ENCODE results near the gene CEBPG. TPM values are rescaled to one million over a fixed set of nuclear protein-coding genes. Genes with fewer than 3 reads are reported as not detected.

The CEBPG gene
- polyA plus RNA-seq, 1 donor from 2014 or later, result 67.5 TPM

DNA sequence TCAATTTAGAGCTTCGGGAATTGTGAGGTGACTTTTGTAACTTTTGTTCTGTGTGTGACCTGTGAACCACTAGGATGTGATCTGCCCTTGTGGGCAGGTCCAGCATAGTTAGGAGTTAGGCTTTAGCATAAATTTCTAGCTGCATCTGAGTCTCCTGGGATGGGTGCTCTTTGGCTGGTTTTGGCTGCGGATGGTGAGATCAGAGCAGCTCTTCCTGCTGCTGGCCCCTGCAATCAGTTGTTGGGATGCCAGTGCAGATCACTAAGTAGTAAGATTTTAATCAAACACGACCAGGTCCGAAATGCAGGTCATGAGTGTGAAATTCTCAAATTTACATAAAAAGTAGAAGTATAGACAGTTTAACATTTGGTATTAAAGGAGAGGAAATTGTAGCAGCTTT lies 8.5 kb downstream of the CEBPG start:
- H3K36me3 ChIP-seq (ENCODE audit: insufficient read depth, low read length), result peaks cover 6% of the 10 kb centered on the region
- no peaks in the 10 kb centered on the region for H3F3A ChIP-seq (ENCODE audit: insufficient read depth, low read length, poor library complexity, severe bottlenecking)
- no peak overlapping the region for H2AFZ ChIP-seq (ENCODE audit: low read depth, low read length)
- no peaks in the 10 kb centered on the region for H3K9me2 ChIP-seq (ENCODE audit: insufficient read depth, low read length)
- no peak overlapping the region for H3K9ac ChIP-seq (ENCODE audit: low read length)
- TF ChIP-seq, protein P1, sequence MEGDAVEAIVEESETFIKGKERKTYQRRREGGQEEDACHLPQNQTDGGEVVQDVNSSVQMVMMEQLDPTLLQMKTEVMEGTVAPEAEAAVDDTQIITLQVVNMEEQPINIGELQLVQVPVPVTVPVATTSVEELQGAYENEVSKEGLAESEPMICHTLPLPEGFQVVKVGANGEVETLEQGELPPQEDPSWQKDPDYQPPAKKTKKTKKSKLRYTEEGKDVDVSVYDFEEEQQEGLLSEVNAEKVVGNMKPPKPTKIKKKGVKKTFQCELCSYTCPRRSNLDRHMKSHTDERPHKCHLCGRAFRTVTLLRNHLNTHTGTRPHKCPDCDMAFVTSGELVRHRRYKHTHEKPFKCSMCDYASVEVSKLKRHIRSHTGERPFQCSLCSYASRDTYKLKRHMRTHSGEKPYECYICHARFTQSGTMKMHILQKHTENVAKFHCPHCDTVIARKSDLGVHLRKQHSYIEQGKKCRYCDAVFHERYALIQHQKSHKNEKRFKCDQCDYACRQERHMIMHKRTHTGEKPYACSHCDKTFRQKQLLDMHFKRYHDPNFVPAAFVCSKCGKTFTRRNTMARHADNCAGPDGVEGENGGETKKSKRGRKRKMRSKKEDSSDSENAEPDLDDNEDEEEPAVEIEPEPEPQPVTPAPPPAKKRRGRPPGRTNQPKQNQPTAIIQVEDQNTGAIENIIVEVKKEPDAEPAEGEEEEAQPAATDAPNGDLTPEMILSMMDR (IDR thresholded peaks at IDR 0.05; ENCODE audit: poor library complexity, severe bottlenecking), result no peak
- TF ChIP-seq EZH2 (IDR thresholded peaks at IDR 0.05; ENCODE audit: borderline replicate concordance, insufficient read depth, low read length, poor library complexity, severe bottlenecking) (no peak), TAF1 (IDR thresholded peaks at IDR 0.05; ENCODE audit: low read depth) (no peak), POLR2AphosphoS5 (IDR thresholded peaks at IDR 0.05) (no peak), MXI1 (conservative IDR thresholded peaks at IDR 0.05; ENCODE audit: poor library complexity, severe bottlenecking) (no peak), EP300 (conservative IDR thresholded peaks at IDR 0.05; ENCODE audit: poor library complexity, severe bottlenecking) (no peak), RAD21 (conservative IDR thresholded peaks at IDR 0.05) (no peak), SMC3 (conservative IDR thresholded peaks at IDR 0.05; ENCODE audit: poor library complexity) (no peak)
- TF ChIP-seq, protein P2, sequence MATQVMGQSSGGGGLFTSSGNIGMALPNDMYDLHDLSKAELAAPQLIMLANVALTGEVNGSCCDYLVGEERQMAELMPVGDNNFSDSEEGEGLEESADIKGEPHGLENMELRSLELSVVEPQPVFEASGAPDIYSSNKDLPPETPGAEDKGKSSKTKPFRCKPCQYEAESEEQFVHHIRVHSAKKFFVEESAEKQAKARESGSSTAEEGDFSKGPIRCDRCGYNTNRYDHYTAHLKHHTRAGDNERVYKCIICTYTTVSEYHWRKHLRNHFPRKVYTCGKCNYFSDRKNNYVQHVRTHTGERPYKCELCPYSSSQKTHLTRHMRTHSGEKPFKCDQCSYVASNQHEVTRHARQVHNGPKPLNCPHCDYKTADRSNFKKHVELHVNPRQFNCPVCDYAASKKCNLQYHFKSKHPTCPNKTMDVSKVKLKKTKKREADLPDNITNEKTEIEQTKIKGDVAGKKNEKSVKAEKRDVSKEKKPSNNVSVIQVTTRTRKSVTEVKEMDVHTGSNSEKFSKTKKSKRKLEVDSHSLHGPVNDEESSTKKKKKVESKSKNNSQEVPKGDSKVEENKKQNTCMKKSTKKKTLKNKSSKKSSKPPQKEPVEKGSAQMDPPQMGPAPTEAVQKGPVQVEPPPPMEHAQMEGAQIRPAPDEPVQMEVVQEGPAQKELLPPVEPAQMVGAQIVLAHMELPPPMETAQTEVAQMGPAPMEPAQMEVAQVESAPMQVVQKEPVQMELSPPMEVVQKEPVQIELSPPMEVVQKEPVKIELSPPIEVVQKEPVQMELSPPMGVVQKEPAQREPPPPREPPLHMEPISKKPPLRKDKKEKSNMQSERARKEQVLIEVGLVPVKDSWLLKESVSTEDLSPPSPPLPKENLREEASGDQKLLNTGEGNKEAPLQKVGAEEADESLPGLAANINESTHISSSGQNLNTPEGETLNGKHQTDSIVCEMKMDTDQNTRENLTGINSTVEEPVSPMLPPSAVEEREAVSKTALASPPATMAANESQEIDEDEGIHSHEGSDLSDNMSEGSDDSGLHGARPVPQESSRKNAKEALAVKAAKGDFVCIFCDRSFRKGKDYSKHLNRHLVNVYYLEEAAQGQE (IDR thresholded peaks at IDR 0.05; ENCODE audit: borderline replicate concordance), result no peak
- H4K20me1 ChIP-seq (ENCODE audit: insufficient read depth), result peaks cover 4% of the 10 kb centered on the region
- H3K4me2 ChIP-seq (ENCODE audit: low read length), result no peak overlapping the region
- no peaks in the 10 kb centered on the region for H3K9me3 ChIP-seq (ENCODE audit: low read length)
- peaks cover 57% of the 10 kb centered on the region for H3K79me2 ChIP-seq (replicated peaks; ENCODE audit: insufficient read depth, low read length)
- H3K4me3 ChIP-seq (ENCODE audit: low read length), result no peak overlapping the region
- H3K27ac ChIP-seq (ENCODE audit: low read length), result no peak overlapping the region
- H3K27me3 ChIP-seq (ENCODE audit: insufficient read depth, low read depth, low read length), result no peaks in the 10 kb centered on the region

DNA sequence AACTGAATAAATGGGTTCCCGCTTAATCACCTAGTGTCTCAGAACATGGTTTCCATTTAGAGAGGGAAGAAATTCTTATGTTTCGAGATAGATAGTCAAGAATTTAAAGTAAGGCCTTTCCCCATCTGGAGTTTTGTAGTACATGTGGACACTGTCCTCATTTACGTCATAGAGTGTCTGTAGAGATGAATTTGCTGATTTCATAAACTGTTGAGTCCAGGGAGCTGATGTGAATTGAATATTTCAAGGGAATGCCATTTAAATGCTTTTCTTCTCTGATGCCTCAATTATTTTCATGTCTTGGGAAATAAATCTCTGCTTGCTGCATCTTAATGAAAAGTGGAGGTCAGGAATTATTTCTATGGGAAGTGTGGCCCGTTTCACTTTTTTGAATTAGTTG lies 9.5 kb downstream of the CEBPG start:
- no peaks in the 10 kb centered on the region for H3K9me3 ChIP-seq (ENCODE audit: low read length)
- H3K27me3 ChIP-seq (ENCODE audit: insufficient read depth, low read depth, low read length), result no peaks in the 10 kb centered on the region
- no peaks in the 10 kb centered on the region for H3F3A ChIP-seq (ENCODE audit: insufficient read depth, low read length, poor library complexity, severe bottlenecking)
- no peak overlapping the region for H3K27ac ChIP-seq (ENCODE audit: low read length)
- H3K9ac ChIP-seq (ENCODE audit: low read length), result no peak overlapping the region
- peaks cover 6% of the 10 kb centered on the region for H3K36me3 ChIP-seq (ENCODE audit: insufficient read depth, low read length)
- no peak overlapping the region for H3K4me3 ChIP-seq (ENCODE audit: low read length)
- peaks cover 4% of the 10 kb centered on the region for H4K20me1 ChIP-seq (ENCODE audit: insufficient read depth)
- TF ChIP-seq SMC3 (conservative IDR thresholded peaks at IDR 0.05; ENCODE audit: poor library complexity) (no peak), MXI1 (conservative IDR thresholded peaks at IDR 0.05; ENCODE audit: poor library complexity, severe bottlenecking) (no peak), TAF1 (IDR thresholded peaks at IDR 0.05; ENCODE audit: low read depth) (no peak), POLR2AphosphoS5 (IDR thresholded peaks at IDR 0.05) (no peak), EP300 (conservative IDR thresholded peaks at IDR 0.05; ENCODE audit: poor library complexity, severe bottlenecking) (no peak), EZH2 (IDR thresholded peaks at IDR 0.05; ENCODE audit: borderline replicate concordance, insufficient read depth, low read length, poor library complexity, severe bottlenecking) (no peak), RAD21 (conservative IDR thresholded peaks at IDR 0.05) (no peak)
- TF ChIP-seq, protein P1 (IDR thresholded peaks at IDR 0.05; ENCODE audit: poor library complexity, severe bottlenecking), result no peak
- TF ChIP-seq, protein P2 (IDR thresholded peaks at IDR 0.05; ENCODE audit: borderline replicate concordance), result no peak
- H3K4me2 ChIP-seq (ENCODE audit: low read length), result no peak overlapping the region
- H3K9me2 ChIP-seq (ENCODE audit: insufficient read depth, low read length), result no peaks in the 10 kb centered on the region
- no peak overlapping the region for H2AFZ ChIP-seq (ENCODE audit: low read depth, low read length)
- peaks cover 47% of the 10 kb centered on the region for H3K79me2 ChIP-seq (replicated peaks; ENCODE audit: insufficient read depth, low read length)
